Testis (tissue), 3 donors: ENCODE data around the gene PTP4A1. TPM values are rescaled to one million over a fixed set of nuclear protein-coding genes. Genes with fewer than 3 reads are reported as not detected.

Experiments used
- DNase-seq: peaks from one replicate; pipeline ENCODE4 v3.0.0-alpha.2; 2019
- H3K27ac ChIP-seq, 2 donors: fragments of 200-600 bp; sonication (generic); one replicate each; pipeline ENCODE4 v1.5.1; 2019
- H3K27me3 ChIP-seq: fragments of 200-600 bp; sonication (generic); one replicate; pipeline ENCODE4 v1.5.1; 2019
- H3K36me3 ChIP-seq: fragments of 200-600 bp; sonication (generic); one replicate; pipeline ENCODE4 v1.5.1; 2017; ENCODE audit warnings: low read depth; ENCODE audit errors: missing control alignments
- H3K4me1 ChIP-seq: fragments of 200-600 bp; sonication (generic); one replicate; pipeline ENCODE4 v1.5.1; 2019
- H3K4me3 ChIP-seq, 2 donors: fragments of 200-600 bp; sonication (generic); one replicate each; pipeline ENCODE4 v1.5.1; 2017 to 2019
- H3K9me3 ChIP-seq: fragments of 200-600 bp; sonication (generic); one replicate; pipeline ENCODE4 v1.5.1; 2017
- CTCF ChIP-seq, 3 experiments: fragments of 450-650 bp in 2 of 3; fragments of 200-600 bp in 1 of 3; sonication (generic) in 1 of 3; IDR thresholded peaks; one replicate each; pipeline ENCODE4 v1.5.1; 2016 to 2019; ENCODE audit warnings: antibody characterized with exemption in 3 of 3, mild to moderate bottlenecking in 2 of 3, moderate library complexity in 1 of 3
- POLR2A ChIP-seq: fragments of 450-650 bp; IDR thresholded peaks from one replicate; pipeline ENCODE4 v1.6.1; 2017; ENCODE audit warnings: antibody characterized with exemption, mild to moderate bottlenecking, moderate library complexity
- WGBS, 2 donors: methylation state at CpG; one replicate each; pipeline ENCODE4 v1.1.5; 2018; 5-methylcytosine and 5-hydroxymethylcytosine counted together
- intact Hi-C: fragments of 100-400 bp; cut with DNase I; formaldehyde crosslinking; loops from one replicate; pipeline ENCODE4 v1.15.1; 2023; ENCODE audit warnings: low total_unique reads
- polyA plus RNA-seq: library from polyadenylated mRNA; stranded (reverse); fragments of 350-450 nt; fragmentation: Illumina TruSeq; extraction: RNeasy Lipid Tissue Mini Kit (QIAGEN cat#74804); gene quantifications from one replicate; pipeline ENCODE4 v1.2.3, GENCODE V29; 2014; ENCODE audit warnings: low read depth, low replicate concordance; ENCODE audit not compliant: insufficient read depth
- total RNA-seq, 2 donors: library from RNA; depleted of rRNA; stranded (reverse); fragments of >200 nt; gene quantifications; one replicate each; pipeline ENCODE4 v1.2.3, GENCODE V29; 2016

The PTP4A1 gene
- total and polyA plus RNA-seq, 3 donors from 2014 or later = 39.6 to 83.5 (median 74.9) TPM

DNA sequence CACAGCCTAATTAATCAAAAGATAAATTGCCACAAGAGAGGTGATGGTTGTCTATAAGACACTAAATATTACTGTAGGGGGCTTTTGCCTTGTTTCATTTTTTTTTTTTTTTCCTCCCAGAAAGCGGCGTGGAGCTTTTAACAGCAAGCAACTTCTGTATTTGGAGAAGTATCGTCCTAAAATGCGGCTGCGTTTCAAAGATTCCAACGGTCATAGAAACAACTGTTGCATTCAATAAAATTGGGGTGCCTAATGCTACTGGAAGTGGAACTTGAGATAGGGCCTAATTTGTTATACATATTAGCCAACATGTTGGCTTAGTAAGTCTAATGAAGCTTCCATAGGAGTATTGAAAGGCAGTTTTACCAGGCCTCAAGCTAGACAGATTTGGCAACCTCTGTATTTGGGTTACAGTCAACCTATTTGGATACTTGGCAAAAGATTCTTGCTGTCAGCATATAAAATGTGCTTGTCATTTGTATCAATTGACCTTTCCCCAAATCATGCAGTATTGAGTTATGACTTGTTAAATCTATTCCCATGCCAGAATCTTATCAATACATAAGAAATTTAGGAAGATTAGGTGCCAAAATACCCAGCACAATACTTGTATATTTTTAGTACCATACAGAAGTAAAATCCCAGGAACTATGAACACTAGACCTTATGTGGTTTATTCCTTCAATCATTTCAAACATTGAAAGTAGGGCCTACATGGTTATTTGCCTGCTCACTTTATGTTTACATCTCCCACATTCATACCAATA is 7.8 kb downstream of the PTP4A1 start:
- TF ChIP-seq CTCF (IDR thresholded peaks at IDR 0.05) = no peak
- TF ChIP-seq POLR2A = no peak
- no peak overlapping the region for H3K27ac ChIP-seq
- H3K4me3 ChIP-seq = no peak overlapping the region
- H3K9me3 ChIP-seq = no peaks in the 10 kb centered on the region
- DNase-seq = no peak
- H3K27me3 ChIP-seq = no peaks in the 10 kb centered on the region
- peaks cover 2% of the 10 kb centered on the region for H3K4me1 ChIP-seq
- intact Hi-C loops = no loop called here
- 94 to 96% methylated on average over 6 of the region's 6 CpGs for WGBS, 2 donors
- no peaks in the 10 kb centered on the region for H3K36me3 ChIP-seq

DNA sequence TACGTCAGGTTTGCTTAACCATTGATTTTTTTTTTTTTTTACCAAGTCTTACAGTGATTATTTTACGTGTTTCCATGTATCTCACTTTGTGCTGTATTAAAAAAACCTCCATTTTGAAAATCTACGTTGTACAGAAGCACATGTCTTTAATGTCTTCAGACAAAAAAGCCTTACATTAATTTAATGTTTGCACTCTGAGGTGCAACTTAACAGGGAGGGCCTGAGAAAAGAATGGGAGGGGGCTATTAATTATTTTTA is 8.4 kb downstream of the PTP4A1 start:
- no peak overlapping the region for H3K27ac ChIP-seq
- 87 to 89% methylated on average over 3 of the region's 3 CpGs for WGBS, 2 donors
- H3K36me3 ChIP-seq = no peaks in the 10 kb centered on the region
- H3K27me3 ChIP-seq = no peaks in the 10 kb centered on the region
- H3K4me1 ChIP-seq = no peaks in the 10 kb centered on the region
- H3K4me3 ChIP-seq = no peak overlapping the region
- no peaks in the 10 kb centered on the region for H3K9me3 ChIP-seq
- TF ChIP-seq POLR2A (no peak), CTCF (IDR thresholded peaks at IDR 0.05) (no peak)
- DNase-seq = no peak
- intact Hi-C loops = no loop called here

- 95% methylated on average over 2 of the region's 2 CpGs for WGBS, 2 donors
- intact Hi-C loops = no loop called here
Observed at GRCh38 chr6:63581355-63582013, 9.2 kb downstream of the PTP4A1 start.

GRCh38 chr6:63582579-63583231 is 10.4 kb downstream of the PTP4A1 start:
- no peaks in the 10 kb centered on the region for H3K9me3 ChIP-seq
- no peaks in the 10 kb centered on the region for H3K27me3 ChIP-seq
- H3K36me3 ChIP-seq = no peaks in the 10 kb centered on the region
- H3K4me1 ChIP-seq = no peaks in the 10 kb centered on the region
- no peak overlapping the region for H3K27ac ChIP-seq
- no peak for DNase-seq
- TF ChIP-seq CTCF (IDR thresholded peaks at IDR 0.05) (no peak), POLR2A (no peak)
- intact Hi-C loops = no loop called here
- WGBS, 2 donors = 94 to 97% methylated on average over 4 of the region's 4 CpGs
- no peak overlapping the region for H3K4me3 ChIP-seq

More at GRCh38 chr6:63581355-63582013, 9.2 kb downstream of the PTP4A1 start:
- Histone ChIP-seq H3K4me1 (no peaks in the 10 kb centered on the region), H3K9me3 (no peaks in the 10 kb centered on the region), H3K27ac (no peak overlapping the region), H3K27me3 (no peaks in the 10 kb centered on the region), H3K36me3 (no peaks in the 10 kb centered on the region), H3K4me3 (no peak overlapping the region)
- TF ChIP-seq CTCF (IDR thresholded peaks at IDR 0.05) (no peak), POLR2A (no peak)
- DNase-seq = no peak
